Choroid plexus epithelial cell (primary cell): ENCODE results near the gene SMIM44.

Experiments used
- DNase-seq: peaks from one replicate; pipeline ENCODE4 v3.0.0-alpha.2; 2010; ENCODE audit warnings: low read depth
- H3K4me3 ChIP-seq: 2 replicates; pipeline ENCODE4 v1.5.1; 2011; ENCODE audit warnings: low read depth, mild to moderate bottlenecking, control low read depth, low read length, moderate library complexity
- TF ChIP-seq, protein P1 (sequence below): conservative IDR thresholded peaks from 2 replicates; pipeline ENCODE4 v1.5.1; 2011; ENCODE audit warnings: low read depth, mild to moderate bottlenecking, control low read depth, inconsistent platforms, low read length, moderate library complexity

SMIM44 gene

GRCh38 chr19:3459965-3460582, 23.2 kb downstream of the SMIM44 start:
- no peak overlapping the region for H3K4me3 ChIP-seq
- no peak for DNase-seq
- TF ChIP-seq, protein P1, sequence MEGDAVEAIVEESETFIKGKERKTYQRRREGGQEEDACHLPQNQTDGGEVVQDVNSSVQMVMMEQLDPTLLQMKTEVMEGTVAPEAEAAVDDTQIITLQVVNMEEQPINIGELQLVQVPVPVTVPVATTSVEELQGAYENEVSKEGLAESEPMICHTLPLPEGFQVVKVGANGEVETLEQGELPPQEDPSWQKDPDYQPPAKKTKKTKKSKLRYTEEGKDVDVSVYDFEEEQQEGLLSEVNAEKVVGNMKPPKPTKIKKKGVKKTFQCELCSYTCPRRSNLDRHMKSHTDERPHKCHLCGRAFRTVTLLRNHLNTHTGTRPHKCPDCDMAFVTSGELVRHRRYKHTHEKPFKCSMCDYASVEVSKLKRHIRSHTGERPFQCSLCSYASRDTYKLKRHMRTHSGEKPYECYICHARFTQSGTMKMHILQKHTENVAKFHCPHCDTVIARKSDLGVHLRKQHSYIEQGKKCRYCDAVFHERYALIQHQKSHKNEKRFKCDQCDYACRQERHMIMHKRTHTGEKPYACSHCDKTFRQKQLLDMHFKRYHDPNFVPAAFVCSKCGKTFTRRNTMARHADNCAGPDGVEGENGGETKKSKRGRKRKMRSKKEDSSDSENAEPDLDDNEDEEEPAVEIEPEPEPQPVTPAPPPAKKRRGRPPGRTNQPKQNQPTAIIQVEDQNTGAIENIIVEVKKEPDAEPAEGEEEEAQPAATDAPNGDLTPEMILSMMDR: no peak

- DNase-seq: peak; percentile 97
- TF ChIP-seq, protein P1: no peak
- H3K4me3 ChIP-seq: no peak overlapping the region
These were observed 24.0 kb downstream of the SMIM44 start for GRCh38 chr19:3459089-3459881.

GRCh38 chr19:3458229-3459088, 24.8 kb downstream of the SMIM44 start:
- DNase-seq: peak; percentile 72
- no peak overlapping the region for H3K4me3 ChIP-seq
- TF ChIP-seq, protein P1: no peak

DNA sequence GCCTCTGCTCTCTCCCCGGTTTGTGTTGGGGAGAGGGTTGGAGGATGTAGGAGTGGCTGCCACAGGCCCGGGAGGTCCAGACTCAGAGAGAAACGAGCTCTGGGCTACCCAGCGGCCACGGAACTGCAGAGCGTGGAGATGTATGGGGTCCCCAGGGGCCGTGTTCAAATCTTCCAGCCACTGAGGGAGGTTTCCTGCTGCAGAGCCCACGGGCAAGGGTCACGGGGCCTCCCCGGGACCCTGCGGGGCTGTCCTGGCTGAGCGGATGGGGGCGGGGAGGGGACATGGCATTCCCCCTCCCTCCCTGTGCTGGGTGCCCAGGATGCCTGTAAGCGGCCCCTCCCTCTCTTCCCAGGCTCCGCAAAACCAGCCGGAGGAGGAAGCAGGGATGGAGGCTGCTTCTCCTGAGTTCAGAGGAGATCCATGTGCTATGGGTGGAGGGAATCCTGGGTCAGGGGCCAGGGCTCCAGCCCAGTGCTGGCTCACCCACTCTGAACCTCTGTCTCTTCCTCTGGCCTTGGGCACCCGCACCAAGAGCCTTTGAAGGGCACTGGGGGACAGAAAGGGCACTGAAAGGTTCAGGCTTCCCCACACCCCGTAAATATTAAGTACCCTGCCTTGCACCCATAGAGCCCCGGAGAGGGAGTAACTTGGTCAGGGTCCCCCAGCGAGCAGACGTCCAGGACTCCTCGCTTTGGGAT, 25.6 kb downstream of the SMIM44 start:
- DNase-seq: no peak
- H3K4me3 ChIP-seq: no peak overlapping the region
- TF ChIP-seq, protein P1: no peak

DNA sequence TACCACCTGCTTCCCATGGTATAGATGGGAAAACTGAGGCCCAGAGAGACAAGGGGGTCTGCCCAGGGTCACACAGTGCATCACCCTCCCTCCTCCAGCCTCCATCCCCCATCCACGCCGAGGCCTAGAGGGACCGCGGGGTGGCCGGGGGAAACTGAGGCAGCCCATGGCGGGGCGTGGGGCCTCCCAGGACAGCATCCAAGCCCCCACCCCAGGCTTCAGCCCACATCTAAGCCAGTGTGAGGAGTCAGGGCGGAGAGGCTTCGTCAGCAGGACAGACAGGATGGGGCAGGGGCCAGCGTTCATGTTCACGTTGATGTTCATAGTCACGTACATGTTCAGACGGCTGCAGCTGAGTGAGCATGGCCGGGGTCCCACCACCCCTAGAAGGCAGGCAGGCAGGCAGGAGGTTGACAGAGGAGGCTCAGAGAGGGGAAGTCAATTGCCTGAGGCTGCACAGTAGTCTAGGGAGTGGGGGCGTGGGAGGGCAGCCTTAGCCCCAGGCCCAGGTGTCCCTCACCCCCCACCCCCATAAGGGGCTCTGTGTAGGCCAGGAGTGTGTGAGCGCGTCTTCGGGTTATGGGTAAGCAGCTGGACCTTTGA, 26.2 kb downstream of the SMIM44 start:
- TF ChIP-seq, protein P1: no peak
- no peak overlapping the region for H3K4me3 ChIP-seq
- DNase-seq: no peak

DNA sequence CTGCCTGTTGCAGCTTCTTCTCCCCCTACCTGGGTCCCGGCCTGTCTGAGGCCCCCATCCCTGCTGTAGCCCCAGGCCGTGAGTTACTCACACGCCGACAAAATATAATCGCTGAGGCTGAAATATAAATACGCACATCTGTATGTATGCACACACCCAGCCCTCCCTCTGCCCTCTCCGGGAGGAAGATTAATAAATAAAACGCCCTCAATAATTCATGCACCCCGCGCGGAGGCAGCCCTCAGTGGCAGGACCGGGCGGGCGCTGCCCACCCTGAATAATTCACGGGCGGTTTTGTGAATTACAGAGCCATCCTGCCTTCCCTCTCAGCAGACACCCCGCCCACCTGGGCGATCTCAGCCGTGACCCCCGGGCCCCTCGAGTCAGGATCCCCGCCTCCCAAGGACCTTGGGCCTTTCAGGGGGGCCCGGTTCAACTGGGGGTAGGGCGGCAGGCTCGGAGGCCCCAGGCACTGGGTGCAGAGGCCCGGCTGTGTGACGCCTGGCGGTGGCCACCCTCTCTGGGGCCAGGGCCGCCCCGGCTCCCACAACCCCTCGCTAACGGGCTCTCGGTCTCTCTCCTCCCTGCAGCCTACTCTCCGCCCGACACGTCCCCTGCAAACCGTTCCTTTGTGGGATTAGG, 27.2 kb downstream of the SMIM44 start:
- TF ChIP-seq, protein P1: no peak
- no peak for DNase-seq
- no peak overlapping the region for H3K4me3 ChIP-seq
